T-helper 17 cell (primary cell): Measurements from ENCODE around the gene FOS. TPM values are rescaled to one million over a fixed set of nuclear protein-coding genes. Genes with fewer than 3 reads are reported as not detected.

Experiments used
- ATAC-seq: fragments of 150-1000 bp; cut with Tn5 transposase; 2 replicates; pipeline ENCODE4 v1.10.0; 2021; ENCODE audit warnings: mild to moderate bottlenecking, moderate library complexity
- DNase-seq, 3 donors: peaks; one replicate each; pipeline versions ENCODE4 v3.0.0 to v3.0.0-alpha.2; 2020 to 2021
- H3K9me3 ChIP-seq: one replicate; pipeline ENCODE4 v1.7.0; 2013; ENCODE audit warnings: low read length, mild to moderate bottlenecking; ENCODE audit not compliant: control insufficient read depth, poor library complexity, severe bottlenecking
- H3K27ac Mint-ChIP-seq: one replicate; pipeline ENCODE4 v1.8.0; 2022; ENCODE audit warnings: mild to moderate bottlenecking, moderate library complexity, mixed read lengths
- H3K27me3 Mint-ChIP-seq: one replicate; pipeline ENCODE4 v1.8.0; 2022; ENCODE audit warnings: mixed read lengths
- H3K36me3 Mint-ChIP-seq: one replicate; pipeline ENCODE4 v1.8.0; 2022; ENCODE audit warnings: low read depth, mixed read lengths
- H3K4me1 Mint-ChIP-seq: one replicate; pipeline ENCODE4 v1.8.0; 2022; ENCODE audit warnings: mild to moderate bottlenecking, mixed read lengths
- H3K4me3 Mint-ChIP-seq: one replicate; pipeline ENCODE4 v1.8.0; 2022; ENCODE audit warnings: mild to moderate bottlenecking, moderate library complexity, mixed read lengths
- total RNA-seq, 4 donors: library from RNA in 2 of 4; stranded (reverse) in 2 of 4; gene quantifications; one replicate each; pipeline ENCODE4 v1.2.3 and lab custom pipeline; 2022 to 2026

Gene FOS
- total RNA-seq, 2 donors from 2014 or later: 2,179 to 4,074 TPM

DNA sequence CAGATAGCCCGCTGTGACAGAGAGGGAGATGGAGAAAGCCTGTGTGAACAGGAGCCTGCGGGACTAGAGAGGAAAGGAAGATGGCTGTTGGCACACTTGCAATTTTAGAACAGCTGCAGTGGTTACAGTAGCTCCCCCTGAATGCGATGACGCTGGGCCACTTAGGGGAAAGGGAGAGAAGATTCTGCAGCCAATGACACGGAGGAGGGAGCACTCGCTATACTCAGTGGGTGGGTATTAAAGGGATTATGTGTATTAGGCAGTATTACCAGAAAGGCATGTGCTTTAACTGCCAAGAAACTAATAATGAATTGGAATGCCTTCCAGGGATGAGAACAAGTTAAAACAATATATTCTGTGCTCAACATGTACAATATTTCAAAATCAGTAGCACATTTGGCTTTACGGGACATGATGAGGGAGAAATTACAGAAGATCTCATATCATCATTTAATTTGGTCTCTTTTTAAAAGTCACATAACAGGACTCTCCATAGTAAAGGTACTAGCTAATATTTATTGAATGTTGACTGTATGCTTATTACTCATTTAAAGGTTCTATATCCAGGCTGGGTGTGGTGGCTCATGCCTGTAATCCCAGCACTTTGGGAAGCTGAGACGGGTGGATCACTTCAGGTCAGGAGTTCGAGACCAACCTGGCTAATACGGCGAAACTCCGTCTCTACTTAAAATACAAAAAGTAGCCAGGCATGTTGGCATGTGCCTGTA, 35.9 kb upstream of the FOS start:
- DNase-seq (no peak), ATAC-seq (no peak)
- H3K4me3 Mint-ChIP-seq: no peak overlapping the region
- H3K9me3 ChIP-seq: no peaks in the 10 kb centered on the region
- peaks cover 17% of the 10 kb centered on the region for H3K4me1 Mint-ChIP-seq
- no peaks in the 10 kb centered on the region for H3K27me3 Mint-ChIP-seq
- peak overlapping the region; percentile 11 for H3K27ac Mint-ChIP-seq
- no peaks in the 10 kb centered on the region for H3K36me3 Mint-ChIP-seq

DNA sequence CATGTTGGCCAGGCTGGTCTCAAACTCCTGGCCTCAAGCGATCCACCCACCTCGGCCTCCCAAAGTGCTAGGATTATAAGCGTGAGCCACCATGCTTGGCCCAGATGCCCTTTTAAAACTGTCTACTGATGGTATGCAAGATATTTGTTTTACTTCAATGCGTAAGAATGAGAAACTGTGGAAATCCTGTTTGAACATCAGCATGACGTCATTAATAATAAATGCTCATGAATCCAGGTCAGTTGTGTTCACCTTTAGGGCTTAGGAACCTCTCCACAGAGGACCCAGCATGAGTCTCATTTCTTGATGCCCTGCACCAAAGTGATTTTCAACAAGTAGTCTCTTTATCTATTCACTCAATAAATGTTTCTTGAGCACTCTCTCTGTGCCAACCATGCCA, 34.5 kb upstream of the FOS start:
- Mint-ChIP-seq H3K4me3 (no peak overlapping the region), H3K4me1 (peaks cover 28% of the 10 kb centered on the region), H3K27me3 (no peaks in the 10 kb centered on the region), H3K27ac (peak overlapping the region; percentile 49), H3K36me3 (no peaks in the 10 kb centered on the region)
- no peaks in the 10 kb centered on the region for H3K9me3 ChIP-seq
- ATAC-seq: no peak
- no peak for DNase-seq

DNA sequence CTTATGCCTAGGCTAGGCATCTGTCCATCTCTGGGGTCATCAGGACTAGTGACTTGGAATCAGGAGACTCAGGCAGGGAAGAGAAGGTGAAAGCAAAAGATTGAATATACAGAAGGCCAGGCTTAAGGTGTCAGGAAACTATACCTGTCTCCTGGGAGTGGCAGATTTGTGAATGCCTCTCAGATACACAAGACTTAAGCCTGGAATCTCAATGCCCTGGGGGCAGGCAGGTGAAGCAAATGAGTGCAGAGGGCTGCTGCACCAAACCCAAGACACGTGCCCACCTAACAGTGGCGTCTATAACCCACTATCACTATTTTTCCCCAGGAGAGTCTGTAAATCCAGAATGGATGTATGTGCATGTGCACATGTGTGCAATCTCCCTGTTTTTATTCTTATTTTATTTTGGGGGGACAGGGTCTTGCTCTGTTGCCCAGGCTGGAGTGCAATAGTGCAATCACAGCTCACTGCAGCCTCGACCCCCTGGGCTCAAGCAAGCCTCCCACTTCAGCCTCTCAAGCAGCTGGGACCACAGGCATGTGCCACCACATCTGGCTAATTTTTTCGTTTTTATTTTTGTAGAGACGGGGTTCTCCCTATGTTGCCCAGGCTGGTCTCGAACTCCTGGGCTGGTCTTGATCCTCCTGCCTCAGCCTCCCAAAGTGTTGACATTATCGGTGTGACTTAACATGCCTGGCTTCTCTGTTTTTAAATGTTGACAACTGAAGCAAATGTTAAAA, 31.9 kb upstream of the FOS start:
- Mint-ChIP-seq H3K27ac (peak overlapping the region; percentile 95), H3K4me1 (peaks cover 37% of the 10 kb centered on the region), H3K36me3 (no peaks in the 10 kb centered on the region), H3K4me3 (peak overlapping the region; percentile 80), H3K27me3 (no peaks in the 10 kb centered on the region)
- H3K9me3 ChIP-seq: no peaks in the 10 kb centered on the region
- no peak for ATAC-seq
- DNase-seq: no peak

DNA sequence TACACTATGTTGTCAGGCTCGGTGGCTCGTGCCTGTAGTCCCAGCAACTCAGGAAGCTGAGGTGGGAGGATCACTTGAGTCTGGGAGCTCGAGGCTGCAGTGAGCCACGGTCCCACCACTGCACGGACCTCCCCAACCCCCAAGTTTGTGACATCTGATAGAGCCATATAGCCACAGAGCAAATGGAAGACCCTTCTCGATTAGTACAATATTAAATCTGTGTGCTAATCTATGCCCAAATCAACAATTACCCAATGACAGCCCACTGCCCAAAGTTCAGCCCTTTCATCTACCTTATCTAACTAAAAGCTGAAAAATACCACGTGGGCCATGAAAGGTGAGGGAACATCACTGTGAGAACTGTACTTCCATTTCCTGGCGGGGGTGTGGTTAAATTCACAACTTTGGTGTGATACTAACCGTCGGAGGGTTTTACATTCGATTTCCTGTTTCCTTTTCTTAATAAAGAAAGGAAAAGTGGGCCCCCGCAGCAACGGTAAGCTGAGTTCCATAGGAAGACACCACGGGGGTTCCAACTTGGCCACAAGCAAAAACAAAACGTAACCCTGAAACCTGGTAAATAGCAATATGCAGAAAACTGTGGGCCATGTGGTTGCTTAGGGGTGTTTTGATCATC, 31.2 kb upstream of the FOS start:
- H3K9me3 ChIP-seq: no peaks in the 10 kb centered on the region
- peaks cover 40% of the 10 kb centered on the region for H3K4me1 Mint-ChIP-seq
- H3K27ac Mint-ChIP-seq: peak overlapping the region; percentile 95
- ATAC-seq (peak; percentile 45), DNase-seq (peak; percentile 21 to 48 (median 37))
- no peaks in the 10 kb centered on the region for H3K27me3 Mint-ChIP-seq
- H3K36me3 Mint-ChIP-seq: no peaks in the 10 kb centered on the region
- peak overlapping the region; percentile 80 for H3K4me3 Mint-ChIP-seq

DNA sequence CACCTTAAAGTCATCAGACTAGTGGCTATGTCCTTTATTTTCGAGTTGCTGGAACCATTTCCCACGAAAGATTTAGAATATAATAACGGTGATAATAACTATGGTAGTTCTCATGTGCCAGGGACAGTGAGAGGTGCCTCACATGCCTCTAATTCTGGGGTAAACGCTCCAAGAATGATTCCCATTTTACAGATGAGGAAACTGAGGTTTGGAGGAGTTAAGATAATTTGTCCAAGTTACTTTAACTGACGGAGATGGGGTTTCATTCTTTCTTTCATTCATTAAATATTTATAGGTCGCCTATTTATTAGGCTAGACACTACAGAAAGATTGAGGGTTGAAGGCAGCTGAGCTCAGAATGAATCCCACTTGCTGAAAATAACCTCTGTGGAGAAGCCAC, 30.7 kb upstream of the FOS start:
- DNase-seq: no peak
- Mint-ChIP-seq H3K4me3 (peak overlapping the region; percentile 80), H3K4me1 (peaks cover 36% of the 10 kb centered on the region), H3K27me3 (no peaks in the 10 kb centered on the region), H3K36me3 (no peaks in the 10 kb centered on the region), H3K27ac (peak overlapping the region; percentile 95)
- no peak for ATAC-seq
- no peaks in the 10 kb centered on the region for H3K9me3 ChIP-seq

DNA sequence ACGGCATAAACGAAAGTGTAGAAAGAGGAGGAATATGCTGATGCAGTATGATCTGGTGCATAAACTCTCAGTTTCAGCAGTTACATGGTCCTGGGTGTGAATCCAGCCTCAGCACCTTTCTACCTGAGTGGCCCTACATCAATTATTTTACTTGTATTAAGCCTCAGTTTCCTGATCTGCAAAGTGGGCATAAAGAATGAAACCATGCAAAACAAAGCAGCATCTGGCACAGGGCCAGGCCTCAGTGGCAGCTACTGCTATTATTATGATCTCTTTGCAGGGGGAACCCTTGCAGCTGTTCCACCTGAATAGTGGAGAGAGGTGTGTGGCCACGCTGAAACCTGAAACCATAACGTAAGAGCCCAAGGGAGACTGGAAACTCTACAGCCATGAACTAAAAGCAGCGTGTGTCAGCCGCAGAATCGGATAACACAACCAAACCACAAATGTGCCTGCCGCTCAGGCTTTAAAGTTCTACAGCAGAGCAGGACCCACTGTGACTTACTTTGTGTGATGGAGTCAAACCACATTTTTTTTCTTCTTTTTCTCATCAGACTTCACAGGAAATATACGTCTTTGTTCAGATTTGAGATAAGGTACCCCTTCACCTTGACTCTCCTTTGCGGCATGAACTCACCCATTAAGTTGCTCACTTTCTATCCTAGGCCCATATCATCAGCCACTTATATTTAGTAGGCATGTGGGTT, 29.2 kb upstream of the FOS start:
- peak overlapping the region; percentile 83 for H3K4me3 Mint-ChIP-seq
- ATAC-seq (peak; percentile 84), DNase-seq (peak; percentile 56 to 81 (median 71))
- no peaks in the 10 kb centered on the region for H3K9me3 ChIP-seq
- H3K4me1 Mint-ChIP-seq: peaks cover 36% of the 10 kb centered on the region
- H3K27me3 Mint-ChIP-seq: no peaks in the 10 kb centered on the region
- no peaks in the 10 kb centered on the region for H3K36me3 Mint-ChIP-seq
- H3K27ac Mint-ChIP-seq: peak overlapping the region; percentile 95

DNA sequence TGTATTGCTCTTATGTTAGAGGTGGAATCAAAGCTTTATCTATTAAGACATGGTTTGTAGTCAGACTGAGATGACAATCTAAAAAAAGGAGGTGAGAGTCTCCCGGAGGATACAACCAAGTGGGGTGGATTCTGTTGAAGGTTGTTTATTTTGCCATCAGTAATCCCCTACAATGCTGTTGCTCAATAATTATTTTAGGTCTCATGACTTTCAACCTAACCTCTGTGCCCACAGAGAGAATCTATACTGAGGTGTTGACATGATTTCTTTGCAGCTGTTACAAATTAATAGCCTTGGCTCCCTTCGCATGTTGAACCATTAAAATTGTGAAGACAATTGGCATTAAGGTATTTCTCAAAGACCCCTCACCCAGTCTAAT, 28.7 kb upstream of the FOS start:
- no peaks in the 10 kb centered on the region for H3K36me3 Mint-ChIP-seq
- ATAC-seq: peak; percentile 29
- H3K27ac Mint-ChIP-seq: peak overlapping the region; percentile 95
- H3K4me1 Mint-ChIP-seq: peaks cover 41% of the 10 kb centered on the region
- peak overlapping the region; percentile 83 for H3K4me3 Mint-ChIP-seq
- no peaks in the 10 kb centered on the region for H3K9me3 ChIP-seq
- DNase-seq: no peak
- peaks cover 4% of the 10 kb centered on the region for H3K27me3 Mint-ChIP-seq

DNA sequence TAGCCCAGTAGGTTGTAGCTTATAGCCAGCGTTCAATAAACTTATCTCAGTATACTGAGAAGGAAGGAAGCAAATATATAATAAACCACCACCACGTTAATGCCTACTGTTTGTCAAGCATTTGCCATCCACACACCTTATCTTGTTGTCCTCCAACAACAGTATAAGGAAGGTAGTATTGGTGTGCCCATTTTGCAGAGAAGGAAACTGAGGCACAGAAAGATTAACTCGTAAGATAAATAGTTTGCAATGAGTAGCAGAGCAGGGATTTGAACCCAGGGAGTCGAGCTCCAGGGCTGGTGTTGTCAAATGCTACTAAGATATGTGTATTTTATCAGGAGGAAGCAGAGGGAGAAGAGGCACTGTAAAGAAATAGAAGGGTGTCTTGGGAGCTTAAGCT, 27.8 kb upstream of the FOS start:
- H3K36me3 Mint-ChIP-seq: no peaks in the 10 kb centered on the region
- peaks cover 4% of the 10 kb centered on the region for H3K27me3 Mint-ChIP-seq
- ATAC-seq: no peak

DNA sequence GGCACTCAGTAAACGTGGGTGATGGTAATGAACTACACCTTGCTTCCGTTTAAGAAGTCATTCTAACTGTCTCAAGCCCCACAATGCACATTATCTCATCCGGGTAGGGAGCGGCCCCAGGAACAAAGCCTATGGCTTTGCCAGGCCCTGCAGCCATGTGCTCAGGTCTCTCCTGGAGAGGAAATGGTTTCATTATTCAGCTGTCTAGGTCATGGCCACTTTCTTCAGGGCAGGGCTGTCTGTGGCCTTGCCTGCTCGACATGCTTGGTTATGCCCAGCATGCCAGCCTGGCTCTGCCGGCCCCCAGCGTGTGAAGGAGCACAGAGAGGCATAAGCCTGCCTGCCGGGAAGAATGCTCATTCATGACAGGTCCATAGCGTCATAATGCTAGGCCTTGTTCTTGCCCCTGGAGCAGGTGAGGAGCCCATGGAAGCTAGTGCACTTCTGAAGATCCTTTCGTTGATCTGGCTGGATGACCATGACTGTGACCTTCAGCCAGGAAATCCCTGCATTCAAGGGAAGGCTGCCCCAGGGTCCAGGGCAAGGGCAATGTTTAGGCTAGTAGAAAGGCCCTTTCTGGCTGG, 26.3 kb upstream of the FOS start:
- H3K4me1 Mint-ChIP-seq: peaks cover 36% of the 10 kb centered on the region
- DNase-seq (no peak), ATAC-seq (no peak)
- no peaks in the 10 kb centered on the region for H3K9me3 ChIP-seq
- H3K27me3 Mint-ChIP-seq: peaks cover 4% of the 10 kb centered on the region
- peak overlapping the region; percentile 95 for H3K27ac Mint-ChIP-seq
- H3K4me3 Mint-ChIP-seq: no peak overlapping the region
- H3K36me3 Mint-ChIP-seq: peaks cover 2% of the 10 kb centered on the region

More for the DNA sequence above, 27.8 kb upstream of the FOS start:
- DNase-seq: no peak
- Mint-ChIP-seq H3K4me1 (peaks cover 41% of the 10 kb centered on the region), H3K4me3 (no peak overlapping the region), H3K27ac (peak overlapping the region; percentile 95)
- H3K9me3 ChIP-seq: no peaks in the 10 kb centered on the region

DNA sequence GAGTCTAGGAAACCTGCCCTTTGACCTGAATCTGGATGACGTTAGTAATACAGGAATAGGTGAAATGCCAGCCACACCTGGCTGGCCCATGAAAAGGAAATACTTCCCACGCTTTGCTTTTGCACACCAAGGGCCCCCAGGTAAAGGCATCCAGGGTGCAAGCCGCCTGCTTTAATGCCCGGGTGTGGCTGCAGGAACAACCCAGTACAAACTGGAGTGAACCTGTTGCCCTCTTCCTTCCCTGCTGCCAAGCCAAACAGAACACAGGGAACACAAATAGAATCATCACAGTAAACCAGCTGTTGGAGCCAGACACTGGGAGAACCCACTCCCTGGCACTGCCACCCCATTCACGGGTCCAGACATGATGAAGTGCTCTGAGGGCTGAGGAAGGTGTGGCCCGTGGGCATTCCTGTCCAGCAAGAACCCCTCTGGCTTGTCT, 24.2 kb upstream of the FOS start:
- ATAC-seq (no peak), DNase-seq (no peak)
- peaks cover 2% of the 10 kb centered on the region for H3K36me3 Mint-ChIP-seq
- H3K27ac Mint-ChIP-seq: peak overlapping the region; percentile 99
- H3K4me3 Mint-ChIP-seq: no peak overlapping the region
- H3K27me3 Mint-ChIP-seq: peaks cover 4% of the 10 kb centered on the region
- no peaks in the 10 kb centered on the region for H3K9me3 ChIP-seq
- H3K4me1 Mint-ChIP-seq: peaks cover 30% of the 10 kb centered on the region

DNA sequence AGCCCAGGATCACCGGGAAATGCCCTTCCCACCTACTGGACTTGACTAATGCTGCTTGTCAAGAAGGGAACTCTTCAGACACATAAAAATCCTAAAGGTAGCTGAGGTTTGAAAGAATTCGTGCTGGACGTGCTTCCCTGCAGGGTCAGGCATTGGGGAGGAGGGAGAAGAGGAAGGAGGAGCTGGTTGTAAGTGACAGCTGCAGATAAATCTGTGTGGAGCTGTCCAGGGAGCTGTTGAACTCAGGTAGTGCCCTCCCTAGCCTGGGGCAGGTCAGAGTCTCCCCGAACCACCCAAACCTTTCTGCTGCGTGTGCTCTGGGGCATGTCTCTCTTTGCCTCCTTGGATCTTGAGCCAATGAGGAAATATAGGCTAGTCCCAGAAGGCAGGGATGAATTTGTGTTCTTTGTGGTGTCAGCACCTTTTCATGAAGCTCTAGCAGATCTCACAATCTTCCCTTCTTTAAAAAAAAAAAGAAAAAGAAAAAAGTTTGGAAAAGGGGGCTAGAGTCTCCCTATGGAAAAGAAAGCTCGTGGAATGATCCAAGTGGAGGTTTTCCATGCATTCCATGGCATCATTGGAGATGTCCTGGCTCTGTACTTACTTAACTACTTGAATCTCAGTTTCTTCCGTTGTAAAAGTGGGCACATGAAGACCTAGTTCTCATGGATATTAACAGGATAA, 23.6 kb upstream of the FOS start:
- H3K27ac Mint-ChIP-seq: peak overlapping the region; percentile 99
- peaks cover 31% of the 10 kb centered on the region for H3K4me1 Mint-ChIP-seq
- H3K36me3 Mint-ChIP-seq: peaks cover 2% of the 10 kb centered on the region
- H3K4me3 Mint-ChIP-seq: no peak overlapping the region
- ATAC-seq: no peak
- DNase-seq: no peak
- H3K27me3 Mint-ChIP-seq: peaks cover 4% of the 10 kb centered on the region
- H3K9me3 ChIP-seq: no peaks in the 10 kb centered on the region

DNA sequence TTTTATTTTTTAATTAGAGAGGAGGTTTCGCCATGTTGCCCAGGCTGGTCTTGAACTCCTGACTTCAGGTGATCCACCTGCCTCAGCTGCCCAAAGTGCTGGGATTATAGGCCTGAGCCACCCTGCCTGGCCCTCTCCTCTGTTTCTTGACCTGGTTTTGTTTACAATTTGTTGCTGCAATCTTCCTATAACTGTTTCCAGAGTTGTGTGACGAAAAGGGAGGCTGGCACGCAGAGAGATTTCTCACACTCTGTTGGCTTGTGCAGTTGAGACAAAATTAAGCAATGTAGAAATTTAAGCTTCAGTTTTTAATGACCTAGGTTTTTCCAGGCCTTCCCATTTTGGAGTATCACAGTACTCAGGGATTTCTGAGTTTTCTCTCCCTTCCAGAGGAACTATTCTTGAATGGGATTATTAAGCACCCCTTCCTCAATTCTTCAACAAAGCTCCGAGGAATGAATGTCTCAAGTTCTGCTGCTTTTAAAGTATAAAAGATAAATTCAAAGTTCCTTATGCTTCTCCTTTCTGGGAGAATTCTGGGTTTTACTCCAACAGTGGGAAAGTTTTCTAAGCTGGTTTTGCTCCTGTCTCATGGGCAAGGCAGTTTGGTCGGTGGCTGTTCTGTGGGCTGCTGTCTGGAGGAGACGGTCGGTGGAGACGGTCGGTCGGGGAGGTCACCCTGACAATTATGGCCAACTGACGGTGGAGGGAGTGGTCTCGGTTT, 20.4 kb upstream of the FOS start:
- ATAC-seq: no peak
- H3K4me1 Mint-ChIP-seq: peaks cover 32% of the 10 kb centered on the region
- no peak for DNase-seq
- peak overlapping the region; percentile 99 for H3K27ac Mint-ChIP-seq
- H3K27me3 Mint-ChIP-seq: peaks cover 4% of the 10 kb centered on the region
- H3K9me3 ChIP-seq: no peaks in the 10 kb centered on the region
- H3K4me3 Mint-ChIP-seq: peak overlapping the region; percentile 90
- peaks cover 2% of the 10 kb centered on the region for H3K36me3 Mint-ChIP-seq
